ENCODE data around the gene SMIM38. TPM values are rescaled to one million over a fixed set of nuclear protein-coding genes. Genes with fewer than 3 reads are reported as not detected.

The SMIM38 gene
- total RNA-seq, 1 donor from 2014 or later = 0.32 TPM

GRCh38 chr11:69162505-69162904 is 6.8 kb downstream of the SMIM38 start:
- Mint-ChIP-seq H3K9me3 (ENCODE audit: unreplicated experiment) (peaks cover 4% of the 10 kb centered on the region), H3K4me3 (ENCODE audit: unreplicated experiment) (no peak overlapping the region), H3K27ac (ENCODE audit: unreplicated experiment) (no peak overlapping the region), H3K36me3 (ENCODE audit: unreplicated experiment) (peaks cover 17% of the 10 kb centered on the region), H3K4me1 (ENCODE audit: low read depth, unreplicated experiment) (no peaks in the 10 kb centered on the region), H3K27me3 (ENCODE audit: unreplicated experiment) (peaks cover 3% of the 10 kb centered on the region)
- TF ChIP-seq, protein P1, sequence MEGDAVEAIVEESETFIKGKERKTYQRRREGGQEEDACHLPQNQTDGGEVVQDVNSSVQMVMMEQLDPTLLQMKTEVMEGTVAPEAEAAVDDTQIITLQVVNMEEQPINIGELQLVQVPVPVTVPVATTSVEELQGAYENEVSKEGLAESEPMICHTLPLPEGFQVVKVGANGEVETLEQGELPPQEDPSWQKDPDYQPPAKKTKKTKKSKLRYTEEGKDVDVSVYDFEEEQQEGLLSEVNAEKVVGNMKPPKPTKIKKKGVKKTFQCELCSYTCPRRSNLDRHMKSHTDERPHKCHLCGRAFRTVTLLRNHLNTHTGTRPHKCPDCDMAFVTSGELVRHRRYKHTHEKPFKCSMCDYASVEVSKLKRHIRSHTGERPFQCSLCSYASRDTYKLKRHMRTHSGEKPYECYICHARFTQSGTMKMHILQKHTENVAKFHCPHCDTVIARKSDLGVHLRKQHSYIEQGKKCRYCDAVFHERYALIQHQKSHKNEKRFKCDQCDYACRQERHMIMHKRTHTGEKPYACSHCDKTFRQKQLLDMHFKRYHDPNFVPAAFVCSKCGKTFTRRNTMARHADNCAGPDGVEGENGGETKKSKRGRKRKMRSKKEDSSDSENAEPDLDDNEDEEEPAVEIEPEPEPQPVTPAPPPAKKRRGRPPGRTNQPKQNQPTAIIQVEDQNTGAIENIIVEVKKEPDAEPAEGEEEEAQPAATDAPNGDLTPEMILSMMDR (IDR thresholded peaks at IDR 0.05; ENCODE audit: partially characterized antibody, unreplicated experiment) = no peak
- DNase-seq = no peak

GRCh38 chr11:69163842-69164241 is 8.1 kb downstream of the SMIM38 start:
- Mint-ChIP-seq H3K4me3 (ENCODE audit: unreplicated experiment) (no peak overlapping the region), H3K36me3 (ENCODE audit: unreplicated experiment) (peaks cover 17% of the 10 kb centered on the region), H3K4me1 (ENCODE audit: low read depth, unreplicated experiment) (no peaks in the 10 kb centered on the region), H3K27me3 (ENCODE audit: unreplicated experiment) (peaks cover 6% of the 10 kb centered on the region), H3K9me3 (ENCODE audit: unreplicated experiment) (peaks cover 4% of the 10 kb centered on the region), H3K27ac (ENCODE audit: unreplicated experiment) (no peak overlapping the region)
- TF ChIP-seq, protein P1 (IDR thresholded peaks at IDR 0.05; ENCODE audit: partially characterized antibody, unreplicated experiment) = no peak
- DNase-seq = no peak

DNA sequence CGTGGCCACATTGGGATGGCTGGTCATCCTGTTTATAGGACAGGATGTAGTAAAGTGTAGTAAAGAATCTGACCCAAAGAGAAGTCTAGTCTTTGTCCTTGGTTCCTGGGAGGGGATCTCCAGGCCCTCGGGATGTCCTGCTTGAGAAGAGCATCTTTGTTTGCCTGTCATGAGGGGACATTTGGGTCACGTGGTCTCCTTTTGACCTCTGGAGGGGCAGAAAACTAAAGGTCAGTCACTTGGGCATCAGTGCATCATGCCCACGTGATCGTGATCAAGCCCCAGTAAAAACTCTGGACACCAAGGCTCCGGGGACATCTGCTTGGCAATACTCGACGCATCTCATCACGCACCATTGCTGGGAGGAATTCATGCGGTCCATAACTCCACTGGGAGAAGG is 9.1 kb downstream of the SMIM38 start:
- Mint-ChIP-seq H3K4me3 (ENCODE audit: unreplicated experiment) (no peak overlapping the region), H3K27ac (ENCODE audit: unreplicated experiment) (no peak overlapping the region), H3K36me3 (ENCODE audit: unreplicated experiment) (peaks cover 17% of the 10 kb centered on the region), H3K4me1 (ENCODE audit: low read depth, unreplicated experiment) (no peaks in the 10 kb centered on the region), H3K9me3 (ENCODE audit: unreplicated experiment) (peaks cover 7% of the 10 kb centered on the region), H3K27me3 (ENCODE audit: unreplicated experiment) (peaks cover 8% of the 10 kb centered on the region)
- TF ChIP-seq, protein P1 (IDR thresholded peaks at IDR 0.05; ENCODE audit: partially characterized antibody, unreplicated experiment) = no peak
- DNase-seq = no peak

GRCh38 chr11:69165775-69166174 is 10.0 kb downstream of the SMIM38 start:
- H3K36me3 Mint-ChIP-seq (ENCODE audit: unreplicated experiment) = peaks cover 17% of the 10 kb centered on the region
- no peak overlapping the region for H3K4me3 Mint-ChIP-seq (ENCODE audit: unreplicated experiment)
- H3K4me1 Mint-ChIP-seq (ENCODE audit: low read depth, unreplicated experiment) = no peaks in the 10 kb centered on the region
- peaks cover 4% of the 10 kb centered on the region for H3K9me3 Mint-ChIP-seq (ENCODE audit: unreplicated experiment)
- peaks cover 6% of the 10 kb centered on the region for H3K27me3 Mint-ChIP-seq (ENCODE audit: unreplicated experiment)
- no peak for DNase-seq
- TF ChIP-seq, protein P1 (IDR thresholded peaks at IDR 0.05; ENCODE audit: partially characterized antibody, unreplicated experiment) = no peak
- no peak overlapping the region for H3K27ac Mint-ChIP-seq (ENCODE audit: unreplicated experiment)

DNA sequence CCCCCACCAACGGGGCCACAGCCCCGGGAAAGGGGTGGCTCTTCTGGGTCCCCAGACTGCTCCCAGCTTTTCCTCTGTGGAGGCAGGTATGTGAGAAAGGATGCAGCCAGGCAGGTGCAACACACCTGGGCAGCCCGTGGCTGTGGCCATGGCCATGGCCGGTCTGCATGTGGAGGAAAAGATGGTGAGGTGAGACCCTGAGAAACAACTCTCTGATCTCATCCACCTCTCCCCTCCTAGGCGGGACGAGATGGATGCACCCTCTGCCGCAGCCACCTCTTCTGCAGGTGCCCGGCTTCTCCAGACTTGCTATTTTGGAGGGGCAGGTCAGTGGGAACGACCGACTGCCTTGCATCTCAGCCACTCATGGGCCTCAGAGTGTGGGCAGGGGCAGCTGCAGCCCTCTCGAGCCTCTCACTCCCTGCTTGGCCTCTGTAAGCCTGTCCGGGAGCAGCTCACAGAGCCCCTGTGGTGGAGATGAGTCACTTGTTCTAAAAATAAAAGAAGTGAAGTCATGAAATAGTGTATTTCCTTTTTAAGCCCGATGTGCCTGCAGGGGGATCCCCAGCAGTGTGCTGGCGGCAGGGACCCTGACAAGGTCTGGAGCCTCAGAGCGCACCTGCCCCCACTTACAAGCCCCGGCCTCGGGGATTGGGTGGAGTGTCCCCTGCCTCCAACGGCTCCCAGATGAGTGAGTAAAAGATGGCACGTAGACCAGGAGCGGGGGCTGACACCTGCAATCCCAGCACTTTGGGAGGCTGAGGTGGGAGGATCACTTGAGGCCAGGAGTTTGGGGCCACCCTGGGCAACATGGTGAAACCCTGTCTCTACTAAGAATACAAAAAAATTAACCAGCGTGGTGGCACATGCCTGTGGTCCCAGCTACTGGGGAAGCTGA is 10.7 kb downstream of the SMIM38 start:
- H3K9me3 Mint-ChIP-seq (ENCODE audit: unreplicated experiment) = peaks cover 8% of the 10 kb centered on the region
- peaks cover 17% of the 10 kb centered on the region for H3K36me3 Mint-ChIP-seq (ENCODE audit: unreplicated experiment)
- TF ChIP-seq, protein P1 (IDR thresholded peaks at IDR 0.05; ENCODE audit: partially characterized antibody, unreplicated experiment) = no peak
- no peak overlapping the region for H3K27ac Mint-ChIP-seq (ENCODE audit: unreplicated experiment)
- no peaks in the 10 kb centered on the region for H3K4me1 Mint-ChIP-seq (ENCODE audit: low read depth, unreplicated experiment)
- DNase-seq = no peak
- no peak overlapping the region for H3K4me3 Mint-ChIP-seq (ENCODE audit: unreplicated experiment)
- H3K27me3 Mint-ChIP-seq (ENCODE audit: unreplicated experiment) = peaks cover 6% of the 10 kb centered on the region

Data from glutamatergic neuron (in vitro differentiated cells).